GM23338 (cell line): ENCODE measurements around the gene ASPM. TPM values are rescaled to one million over a fixed set of nuclear protein-coding genes. Genes with fewer than 3 reads are reported as not detected.

ENCODE experiments used
- ATAC-seq: fragments of 200-7000 bp; cut with Tn5 transposase; 3 replicates; pipeline ENCODE4 v1.9.1; 2020
- DNase-seq: peaks from one replicate; pipeline ENCODE4 v3.0.0-alpha.2; 2015; ENCODE audit warnings: low spot score
- H2AFZ ChIP-seq: fragments of 200-600 bp; sonication (generic); 2 replicates; pipeline ENCODE4 v1.8.0; 2016; ENCODE audit warnings: antibody characterized with exemption, mild to moderate bottlenecking, moderate library complexity
- H3F3A ChIP-seq: fragments of 200-600 bp; sonication (generic); replicated peaks from 2 replicates; pipeline ENCODE4 v1.8.0; 2017; ENCODE audit warnings: antibody characterized with exemption, mixed run types, low read depth
- H3K27ac ChIP-seq: fragments of 200-600 bp; sonication (generic); 2 replicates; pipeline ENCODE4 v1.6.1; 2016; ENCODE audit warnings: low read depth
- H3K27me3 ChIP-seq: fragments of 200-600 bp; sonication (generic); 2 replicates; pipeline ENCODE4 v1.8.0; 2016; ENCODE audit warnings: mild to moderate bottlenecking, mixed run types, moderate library complexity; ENCODE audit not compliant: insufficient read depth
- H3K36me3 ChIP-seq: fragments of 200-600 bp; sonication (generic); 2 replicates; pipeline ENCODE4 v1.8.0; 2016; ENCODE audit warnings: mild to moderate bottlenecking; ENCODE audit not compliant: insufficient read depth
- H3K4me1 ChIP-seq: fragments of 200-600 bp; sonication (generic); 2 replicates; pipeline ENCODE4 v1.8.0; 2016; ENCODE audit warnings: mild to moderate bottlenecking, moderate library complexity; ENCODE audit not compliant: insufficient read depth
- H3K4me2 ChIP-seq: fragments of 200-600 bp; sonication (generic); 2 replicates; pipeline ENCODE4 v1.7.1; 2017; ENCODE audit warnings: mixed run types
- H3K4me3 ChIP-seq: fragments of 200-600 bp; sonication (generic); 2 replicates; pipeline ENCODE4 v1.6.1; 2016; ENCODE audit warnings: mixed run types
- H3K79me2 ChIP-seq: fragments of 200-600 bp; sonication (generic); replicated peaks from 2 replicates; pipeline ENCODE4 v1.8.0; 2017; ENCODE audit warnings: mild to moderate bottlenecking; ENCODE audit not compliant: insufficient read depth
- H3K9me2 ChIP-seq: fragments of 200-600 bp; sonication (generic); 2 replicates; pipeline ENCODE4 v1.8.0; 2017; ENCODE audit not compliant: insufficient read depth
- H4K20me1 ChIP-seq: fragments of 200-600 bp; sonication (generic); replicated peaks from 2 replicates; pipeline ENCODE4 v1.8.0; 2017; ENCODE audit warnings: mild to moderate bottlenecking; ENCODE audit not compliant: insufficient read depth
- H3K27ac Mint-ChIP-seq: 2 replicates; pipeline ENCODE4 v1.8.0; 2020; ENCODE audit warnings: inconsistent platforms, mild to moderate bottlenecking, moderate library complexity, mixed read lengths
- H3K27me3 Mint-ChIP-seq: 3 replicates; pipeline ENCODE4 v1.8.0; 2022; ENCODE audit warnings: low read depth, mild to moderate bottlenecking, moderate library complexity, mixed read lengths, inconsistent platforms; ENCODE audit not compliant: insufficient read depth, poor library complexity
- H3K36me3 Mint-ChIP-seq: 3 replicates; pipeline ENCODE4 v1.8.0; 2021; ENCODE audit warnings: low read depth, mild to moderate bottlenecking, inconsistent platforms, moderate library complexity, mixed read lengths
- H3K4me1 Mint-ChIP-seq: 3 replicates; pipeline ENCODE4 v1.8.0; 2020; ENCODE audit warnings: mild to moderate bottlenecking, inconsistent platforms, mixed read lengths
- H3K4me3 Mint-ChIP-seq: 3 replicates; pipeline ENCODE4 v1.8.0; 2021; ENCODE audit warnings: moderate library complexity, mild to moderate bottlenecking, inconsistent platforms, mixed read lengths
- H3K9me3 Mint-ChIP-seq: 3 replicates; pipeline ENCODE4 v1.8.0; 2020; ENCODE audit warnings: moderate library complexity, mild to moderate bottlenecking, inconsistent platforms, mixed read lengths
- EZH2phosphoT487 ChIP-seq: fragments of 200-600 bp; sonication (generic); IDR thresholded peaks from one replicate; pipeline ENCODE4 v1.8.1; 2018; ENCODE audit warnings: antibody characterized with exemption; ENCODE audit not compliant: unreplicated experiment
- JUNB ChIP-seq: IDR thresholded peaks from one replicate; pipeline ENCODE4 v1.6.1; 2016; ENCODE audit warnings: antibody characterized with exemption; ENCODE audit not compliant: unreplicated experiment
- NANOG ChIP-seq: IDR thresholded peaks from 2 replicates; pipeline ENCODE4 v1.6.1; 2016; ENCODE audit warnings: antibody characterized with exemption, borderline replicate concordance
- POLR2AphosphoS5 ChIP-seq: IDR thresholded peaks from 2 replicates; pipeline ENCODE4 v1.6.1; 2016; ENCODE audit warnings: antibody characterized with exemption, low read depth
- STAT1 ChIP-seq: IDR thresholded peaks from one replicate; pipeline ENCODE4 v1.6.1; 2016; ENCODE audit warnings: antibody characterized with exemption; ENCODE audit not compliant: unreplicated experiment
- ZNF114 ChIP-seq: fragments of 250-450 bp; sonication (Bioruptor Pico); IDR thresholded peaks from 2 replicates; pipeline ENCODE4 v1.5.0; 2020; ENCODE audit warnings: mild to moderate bottlenecking, moderate library complexity
- ZNF331 ChIP-seq: fragments of 250-450 bp; sonication (Bioruptor Pico); IDR thresholded peaks from 2 replicates; pipeline ENCODE4 v1.5.0; 2020; ENCODE audit warnings: low read depth, mild to moderate bottlenecking, moderate library complexity
- polyA plus RNA-seq: library from polyadenylated mRNA; unstranded; fragments of >200 nt; fragmentation: Nextera tagmentation; extraction: Ambion mirVana; gene quantifications from 2 replicates; pipeline ENCODE4 v1.2.1, GENCODE V29; 2016
- total RNA-seq: library from RNA; depleted of rRNA; stranded (reverse); fragments of >200 nt; shearing (Covaris generic); gene quantifications from 2 replicates; pipeline ENCODE4 v1.2.3, GENCODE V29; 2014
- TF ChIP-seq, protein P1 (sequence below), 2 experiments: fragments of 200-600 bp in 1 of 2; sonication (generic) in 1 of 2; conservative IDR thresholded peaks; 2 replicates each; pipeline versions ENCODE4 v1.5.1 to v1.6.1; 2016 to 2017; ENCODE audit warnings: antibody characterized with exemption in 2 of 2, low read depth in 2 of 2, mild to moderate bottlenecking in 2 of 2, moderate library complexity in 1 of 2
- TF ChIP-seq, protein P2 (sequence below): IDR thresholded peaks from one replicate; pipeline ENCODE4 v1.6.1; 2018; ENCODE audit warnings: antibody characterized with exemption; ENCODE audit not compliant: unreplicated experiment
- TF ChIP-seq, protein P3 (sequence below): fragments of 250-450 bp; sonication (Bioruptor Pico); IDR thresholded peaks from 2 replicates; pipeline ENCODE4 v1.5.0; 2020; ENCODE audit warnings: mild to moderate bottlenecking, moderate library complexity

The ASPM gene
- total and polyA plus RNA-seq, 2 experiments from 2014 or later = 36.8 to 64.9 TPM

DNA sequence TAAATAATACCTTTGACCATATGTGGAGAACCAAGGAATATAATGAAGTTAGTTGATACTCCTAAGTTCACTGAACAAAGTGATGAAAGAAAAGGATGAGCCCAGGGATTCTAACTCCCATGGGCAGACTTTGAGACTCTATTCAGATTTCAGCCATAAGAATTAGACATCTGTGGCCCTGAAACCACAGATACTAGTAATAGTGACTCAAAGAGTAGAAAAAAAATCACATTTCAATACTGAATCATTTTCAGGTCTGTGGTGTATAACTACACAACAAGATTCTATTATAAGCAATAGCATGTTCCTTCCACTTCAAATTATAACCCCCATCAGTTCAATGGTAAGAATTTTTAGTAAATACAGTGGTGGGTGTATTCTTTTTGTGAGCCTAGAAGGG lies 63.0 kb downstream of the ASPM start (continued):
- TF ChIP-seq ZNF331 (CRISPR knock-in tag) = no peak
- TF ChIP-seq, protein P1, sequence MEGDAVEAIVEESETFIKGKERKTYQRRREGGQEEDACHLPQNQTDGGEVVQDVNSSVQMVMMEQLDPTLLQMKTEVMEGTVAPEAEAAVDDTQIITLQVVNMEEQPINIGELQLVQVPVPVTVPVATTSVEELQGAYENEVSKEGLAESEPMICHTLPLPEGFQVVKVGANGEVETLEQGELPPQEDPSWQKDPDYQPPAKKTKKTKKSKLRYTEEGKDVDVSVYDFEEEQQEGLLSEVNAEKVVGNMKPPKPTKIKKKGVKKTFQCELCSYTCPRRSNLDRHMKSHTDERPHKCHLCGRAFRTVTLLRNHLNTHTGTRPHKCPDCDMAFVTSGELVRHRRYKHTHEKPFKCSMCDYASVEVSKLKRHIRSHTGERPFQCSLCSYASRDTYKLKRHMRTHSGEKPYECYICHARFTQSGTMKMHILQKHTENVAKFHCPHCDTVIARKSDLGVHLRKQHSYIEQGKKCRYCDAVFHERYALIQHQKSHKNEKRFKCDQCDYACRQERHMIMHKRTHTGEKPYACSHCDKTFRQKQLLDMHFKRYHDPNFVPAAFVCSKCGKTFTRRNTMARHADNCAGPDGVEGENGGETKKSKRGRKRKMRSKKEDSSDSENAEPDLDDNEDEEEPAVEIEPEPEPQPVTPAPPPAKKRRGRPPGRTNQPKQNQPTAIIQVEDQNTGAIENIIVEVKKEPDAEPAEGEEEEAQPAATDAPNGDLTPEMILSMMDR (conservative IDR thresholded peaks at IDR 0.05; ENCODE audit: low read depth in 2 of 2) = no peak
- TF ChIP-seq STAT1 = no peak
- no peak for TF ChIP-seq NANOG
- no peak for TF ChIP-seq POLR2AphosphoS5
- TF ChIP-seq, protein P2, sequence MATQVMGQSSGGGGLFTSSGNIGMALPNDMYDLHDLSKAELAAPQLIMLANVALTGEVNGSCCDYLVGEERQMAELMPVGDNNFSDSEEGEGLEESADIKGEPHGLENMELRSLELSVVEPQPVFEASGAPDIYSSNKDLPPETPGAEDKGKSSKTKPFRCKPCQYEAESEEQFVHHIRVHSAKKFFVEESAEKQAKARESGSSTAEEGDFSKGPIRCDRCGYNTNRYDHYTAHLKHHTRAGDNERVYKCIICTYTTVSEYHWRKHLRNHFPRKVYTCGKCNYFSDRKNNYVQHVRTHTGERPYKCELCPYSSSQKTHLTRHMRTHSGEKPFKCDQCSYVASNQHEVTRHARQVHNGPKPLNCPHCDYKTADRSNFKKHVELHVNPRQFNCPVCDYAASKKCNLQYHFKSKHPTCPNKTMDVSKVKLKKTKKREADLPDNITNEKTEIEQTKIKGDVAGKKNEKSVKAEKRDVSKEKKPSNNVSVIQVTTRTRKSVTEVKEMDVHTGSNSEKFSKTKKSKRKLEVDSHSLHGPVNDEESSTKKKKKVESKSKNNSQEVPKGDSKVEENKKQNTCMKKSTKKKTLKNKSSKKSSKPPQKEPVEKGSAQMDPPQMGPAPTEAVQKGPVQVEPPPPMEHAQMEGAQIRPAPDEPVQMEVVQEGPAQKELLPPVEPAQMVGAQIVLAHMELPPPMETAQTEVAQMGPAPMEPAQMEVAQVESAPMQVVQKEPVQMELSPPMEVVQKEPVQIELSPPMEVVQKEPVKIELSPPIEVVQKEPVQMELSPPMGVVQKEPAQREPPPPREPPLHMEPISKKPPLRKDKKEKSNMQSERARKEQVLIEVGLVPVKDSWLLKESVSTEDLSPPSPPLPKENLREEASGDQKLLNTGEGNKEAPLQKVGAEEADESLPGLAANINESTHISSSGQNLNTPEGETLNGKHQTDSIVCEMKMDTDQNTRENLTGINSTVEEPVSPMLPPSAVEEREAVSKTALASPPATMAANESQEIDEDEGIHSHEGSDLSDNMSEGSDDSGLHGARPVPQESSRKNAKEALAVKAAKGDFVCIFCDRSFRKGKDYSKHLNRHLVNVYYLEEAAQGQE = no peak
- TF ChIP-seq ZNF114 = no peak
- TF ChIP-seq EZH2phosphoT487 = no peak
- TF ChIP-seq JUNB = no peak

DNA sequence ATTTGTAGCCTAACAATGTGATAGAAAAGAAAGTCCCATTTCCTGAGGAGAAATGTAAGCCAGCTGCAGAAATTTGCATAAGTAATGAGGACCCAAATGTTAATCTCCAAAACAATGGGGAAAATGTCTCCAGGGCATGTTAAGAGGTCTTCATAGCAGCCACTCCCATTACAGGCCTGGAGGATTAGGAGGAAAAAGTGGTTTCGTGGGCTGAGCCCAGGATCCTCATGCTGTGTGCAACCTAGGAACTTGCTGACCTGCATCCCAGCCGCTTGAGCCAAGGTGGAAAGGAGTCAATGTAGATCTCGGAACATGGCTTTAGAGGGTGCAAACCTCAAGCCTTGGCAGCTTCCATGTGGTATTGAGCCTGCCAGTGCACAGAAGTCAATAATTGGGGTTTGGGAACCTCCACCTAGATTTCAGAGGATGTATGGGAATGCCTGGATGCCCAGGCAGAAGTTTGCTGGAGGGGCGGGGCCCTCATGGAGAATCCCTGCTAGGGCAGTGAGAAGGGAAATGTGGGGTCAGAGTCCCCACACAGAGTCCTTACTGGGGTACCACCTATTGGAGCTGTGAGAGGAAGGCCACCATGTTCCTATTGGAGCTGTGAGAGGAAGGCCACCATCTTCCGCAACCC lies 65.2 kb downstream of the ASPM start:
- H3K9me3 Mint-ChIP-seq = peaks cover 52% of the 10 kb centered on the region
- Histone ChIP-seq H3K4me1 (no peaks in the 10 kb centered on the region), H2AFZ (no peak overlapping the region), H3K79me2 (no peaks in the 10 kb centered on the region), H3F3A (no peaks in the 10 kb centered on the region), H3K36me3 (peaks cover 44% of the 10 kb centered on the region), H3K4me3 (no peak overlapping the region), H3K27me3 (no peaks in the 10 kb centered on the region), H3K4me2 (no peak overlapping the region), H4K20me1 (no peaks in the 10 kb centered on the region), H3K27ac (no peak overlapping the region), H3K9me2 (no peaks in the 10 kb centered on the region)
- H3K27ac Mint-ChIP-seq = no peak overlapping the region
- H3K4me1 Mint-ChIP-seq = no peaks in the 10 kb centered on the region
- ATAC-seq (no peak), DNase-seq (peak; percentile 14)
- H3K27me3 Mint-ChIP-seq = peaks cover 4% of the 10 kb centered on the region
- H3K4me3 Mint-ChIP-seq = no peak overlapping the region
- H3K36me3 Mint-ChIP-seq = peaks cover 66% of the 10 kb centered on the region
- TF ChIP-seq STAT1 (no peak), EZH2phosphoT487 (no peak)
- TF ChIP-seq, protein P1 (conservative IDR thresholded peaks at IDR 0.05; ENCODE audit: low read depth in 2 of 2) = no peak
- TF ChIP-seq, protein P3, sequence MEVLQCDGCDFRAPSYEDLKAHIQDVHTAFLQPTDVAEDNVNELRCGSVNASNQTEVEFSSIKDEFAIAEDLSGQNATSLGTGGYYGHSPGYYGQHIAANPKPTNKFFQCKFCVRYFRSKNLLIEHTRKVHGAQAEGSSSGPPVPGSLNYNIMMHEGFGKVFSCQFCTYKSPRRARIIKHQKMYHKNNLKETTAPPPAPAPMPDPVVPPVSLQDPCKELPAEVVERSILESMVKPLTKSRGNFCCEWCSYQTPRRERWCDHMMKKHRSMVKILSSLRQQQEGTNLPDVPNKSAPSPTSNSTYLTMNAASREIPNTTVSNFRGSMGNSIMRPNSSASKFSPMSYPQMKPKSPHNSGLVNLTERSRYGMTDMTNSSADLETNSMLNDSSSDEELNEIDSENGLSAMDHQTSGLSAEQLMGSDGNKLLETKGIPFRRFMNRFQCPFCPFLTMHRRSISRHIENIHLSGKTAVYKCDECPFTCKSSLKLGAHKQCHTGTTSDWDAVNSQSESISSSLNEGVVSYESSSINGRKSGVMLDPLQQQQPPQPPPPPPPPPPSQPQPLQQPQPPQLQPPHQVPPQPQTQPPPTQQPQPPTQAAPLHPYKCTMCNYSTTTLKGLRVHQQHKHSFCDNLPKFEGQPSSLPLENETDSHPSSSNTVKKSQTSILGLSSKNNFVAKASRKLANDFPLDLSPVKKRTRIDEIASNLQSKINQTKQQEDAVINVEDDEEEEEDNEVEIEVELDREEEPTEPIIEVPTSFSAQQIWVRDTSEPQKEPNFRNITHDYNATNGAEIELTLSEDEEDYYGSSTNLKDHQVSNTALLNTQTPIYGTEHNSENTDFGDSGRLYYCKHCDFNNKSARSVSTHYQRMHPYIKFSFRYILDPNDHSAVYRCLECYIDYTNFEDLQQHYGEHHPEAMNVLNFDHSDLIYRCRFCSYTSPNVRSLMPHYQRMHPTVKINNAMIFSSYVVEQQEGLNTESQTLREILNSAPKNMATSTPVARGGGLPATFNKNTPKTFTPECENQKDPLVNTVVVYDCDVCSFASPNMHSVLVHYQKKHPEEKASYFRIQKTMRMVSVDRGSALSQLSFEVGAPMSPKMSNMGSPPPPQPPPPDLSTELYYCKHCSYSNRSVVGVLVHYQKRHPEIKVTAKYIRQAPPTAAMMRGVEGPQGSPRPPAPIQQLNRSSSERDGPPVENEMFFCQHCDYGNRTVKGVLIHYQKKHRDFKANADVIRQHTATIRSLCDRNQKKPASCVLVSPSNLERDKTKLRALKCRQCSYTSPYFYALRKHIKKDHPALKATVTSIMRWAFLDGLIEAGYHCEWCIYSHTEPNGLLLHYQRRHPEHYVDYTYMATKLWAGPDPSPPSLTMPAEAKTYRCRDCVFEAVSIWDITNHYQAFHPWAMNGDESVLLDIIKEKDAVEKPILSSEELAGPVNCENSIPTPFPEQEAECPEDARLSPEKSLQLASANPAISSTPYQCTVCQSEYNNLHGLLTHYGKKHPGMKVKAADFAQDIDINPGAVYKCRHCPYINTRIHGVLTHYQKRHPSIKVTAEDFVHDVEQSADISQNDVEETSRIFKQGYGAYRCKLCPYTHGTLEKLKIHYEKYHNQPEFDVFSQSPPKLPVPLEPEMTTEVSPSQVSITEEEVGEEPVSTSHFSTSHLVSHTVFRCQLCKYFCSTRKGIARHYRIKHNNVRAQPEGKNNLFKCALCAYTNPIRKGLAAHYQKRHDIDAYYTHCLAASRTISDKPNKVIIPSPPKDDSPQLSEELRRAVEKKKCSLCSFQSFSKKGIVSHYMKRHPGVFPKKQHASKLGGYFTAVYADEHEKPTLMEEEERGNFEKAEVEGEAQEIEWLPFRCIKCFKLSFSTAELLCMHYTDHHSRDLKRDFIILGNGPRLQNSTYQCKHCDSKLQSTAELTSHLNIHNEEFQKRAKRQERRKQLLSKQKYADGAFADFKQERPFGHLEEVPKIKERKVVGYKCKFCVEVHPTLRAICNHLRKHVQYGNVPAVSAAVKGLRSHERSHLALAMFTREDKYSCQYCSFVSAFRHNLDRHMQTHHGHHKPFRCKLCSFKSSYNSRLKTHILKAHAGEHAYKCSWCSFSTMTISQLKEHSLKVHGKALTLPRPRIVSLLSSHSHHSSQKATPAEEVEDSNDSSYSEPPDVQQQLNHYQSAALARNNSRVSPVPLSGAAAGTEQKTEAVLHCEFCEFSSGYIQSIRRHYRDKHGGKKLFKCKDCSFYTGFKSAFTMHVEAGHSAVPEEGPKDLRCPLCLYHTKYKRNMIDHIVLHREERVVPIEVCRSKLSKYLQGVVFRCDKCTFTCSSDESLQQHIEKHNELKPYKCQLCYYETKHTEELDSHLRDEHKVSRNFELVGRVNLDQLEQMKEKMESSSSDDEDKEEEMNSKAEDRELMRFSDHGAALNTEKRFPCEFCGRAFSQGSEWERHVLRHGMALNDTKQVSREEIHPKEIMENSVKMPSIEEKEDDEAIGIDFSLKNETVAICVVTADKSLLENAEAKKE (CRISPR knock-in tag) = no peak
